ENCODE results near the gene TRUB1.
"Not testable (repeated sequence)": the region's sequence is repeated elsewhere in the genome, so short reads cannot be mapped to it uniquely, and the experiment has no call there.

The TRUB1 gene

GRCh38 chr10:114923551-114923950, 14.4 kb upstream of the TRUB1 start:
- no peak overlapping the region for H3K4me3 ChIP-seq (ENCODE audit: low read depth, low read length)

- H3K4me3 ChIP-seq (ENCODE audit: low read depth, low read length): no peak overlapping the region
These were observed 12.1 kb upstream of the TRUB1 start for GRCh38 chr10:114925587-114926586.

GRCh38 chr10:114928818-114929217, 9.2 kb upstream of the TRUB1 start:
- H3K4me3 ChIP-seq (ENCODE audit: low read depth, low read length): no peak overlapping the region

DNA sequence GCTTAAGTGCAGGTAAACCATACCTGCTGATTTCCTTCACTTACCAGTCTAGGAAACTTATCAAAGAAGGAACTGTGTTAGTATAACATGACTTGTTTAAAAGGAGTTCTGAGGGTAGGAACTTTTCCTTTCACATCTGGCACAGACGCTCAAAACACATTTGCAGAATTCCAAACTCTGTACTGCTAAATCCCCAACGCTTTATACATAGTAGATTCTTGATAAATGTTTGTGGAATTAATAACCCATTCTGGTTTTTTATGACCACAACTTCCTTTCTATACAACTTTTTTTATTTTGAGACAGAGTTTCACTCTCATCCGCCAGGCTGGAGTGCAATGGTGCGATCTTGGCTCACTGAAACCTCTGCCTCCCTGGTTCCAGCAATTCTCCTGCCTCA, 7.7 kb upstream of the TRUB1 start:
- no peak overlapping the region for H3K4me3 ChIP-seq (ENCODE audit: low read depth, low read length)

DNA sequence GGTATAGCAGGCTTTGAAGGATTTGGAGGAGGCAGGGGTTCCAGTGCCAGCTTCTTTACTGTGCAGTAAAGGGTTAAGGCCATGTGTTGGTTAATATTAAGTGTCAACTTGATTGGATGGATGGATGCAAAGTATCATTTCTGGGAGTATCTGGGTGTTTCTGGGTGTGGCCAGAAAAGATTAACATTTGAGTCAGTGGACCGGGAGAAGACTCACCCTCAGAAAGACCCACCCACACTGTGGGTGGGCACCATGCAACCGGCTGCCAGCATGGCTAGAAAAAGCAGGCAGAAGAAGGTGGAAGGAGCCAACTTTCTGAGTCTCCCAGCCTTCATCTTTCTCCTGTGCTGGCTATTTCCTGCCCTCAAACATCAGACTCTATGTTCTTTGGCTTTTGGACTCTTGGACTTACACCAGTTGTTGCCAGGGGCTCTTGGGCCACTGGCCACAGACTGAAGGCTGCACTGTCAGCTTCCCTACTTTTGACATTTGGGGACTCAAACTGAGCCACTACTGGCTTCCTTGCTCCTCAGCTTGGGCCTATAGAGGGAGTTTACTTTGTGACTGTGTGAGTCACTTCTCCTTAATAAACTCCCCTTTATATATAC, 6.8 kb upstream of the TRUB1 start:
- no peak overlapping the region for H3K4me3 ChIP-seq (ENCODE audit: low read depth, low read length)

DNA sequence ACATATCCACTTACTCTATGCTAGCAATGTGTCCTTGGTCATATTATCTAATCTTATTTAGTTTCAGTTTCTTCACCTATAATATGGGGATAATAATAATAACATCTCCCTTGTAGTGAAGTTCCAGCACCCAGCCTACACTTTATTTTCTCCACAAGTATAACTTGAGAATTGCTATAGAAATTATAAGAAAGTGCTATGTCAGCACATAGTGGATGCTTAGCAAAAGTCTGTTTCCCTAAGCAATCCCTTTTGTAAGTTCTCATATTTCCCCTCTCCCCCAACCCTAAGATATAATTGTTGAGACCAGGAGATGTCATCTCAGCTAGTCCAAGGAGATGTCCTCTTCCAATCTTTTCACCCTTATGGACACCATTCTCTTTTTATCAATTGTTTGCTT, 5.8 kb upstream of the TRUB1 start:
- no peak overlapping the region for H3K4me3 ChIP-seq (ENCODE audit: low read depth, low read length)

- H3K4me3 ChIP-seq (ENCODE audit: low read depth, low read length): no peak overlapping the region
These were observed 5.0 kb upstream of the TRUB1 start for GRCh38 chr10:114932945-114933344.

GRCh38 chr10:114933588-114933987, 4.4 kb upstream of the TRUB1 start:
- H3K4me3 ChIP-seq (ENCODE audit: low read depth, low read length): no peak overlapping the region

- H3K4me3 ChIP-seq (ENCODE audit: low read depth, low read length): not testable (repeated sequence)
These were observed 4.0 kb upstream of the TRUB1 start for GRCh38 chr10:114933995-114934394.

DNA sequence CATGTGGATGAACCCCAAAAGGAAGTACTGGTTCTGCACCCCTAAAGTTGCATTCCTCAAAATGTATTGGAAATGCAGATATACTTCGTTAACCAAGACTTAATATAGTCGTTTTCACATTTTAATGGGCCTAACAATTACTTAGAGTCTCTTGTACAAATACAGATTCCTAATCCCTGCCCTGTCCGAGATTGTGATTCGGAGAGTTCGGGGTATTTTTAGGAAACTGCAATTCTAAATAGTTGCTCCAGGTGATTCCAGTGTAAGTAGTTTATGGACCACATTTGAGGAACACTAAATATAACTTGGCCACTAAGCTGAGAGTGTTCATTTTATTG, 830 bp downstream of the TRUB1 start:
- peak overlapping the region; percentile 94 for H3K4me3 ChIP-seq (ENCODE audit: low read depth, low read length)

GRCh38 chr10:114940735-114941134, 2.7 kb downstream of the TRUB1 start:
- H3K4me3 ChIP-seq (ENCODE audit: low read depth, low read length): no peak overlapping the region

DNA sequence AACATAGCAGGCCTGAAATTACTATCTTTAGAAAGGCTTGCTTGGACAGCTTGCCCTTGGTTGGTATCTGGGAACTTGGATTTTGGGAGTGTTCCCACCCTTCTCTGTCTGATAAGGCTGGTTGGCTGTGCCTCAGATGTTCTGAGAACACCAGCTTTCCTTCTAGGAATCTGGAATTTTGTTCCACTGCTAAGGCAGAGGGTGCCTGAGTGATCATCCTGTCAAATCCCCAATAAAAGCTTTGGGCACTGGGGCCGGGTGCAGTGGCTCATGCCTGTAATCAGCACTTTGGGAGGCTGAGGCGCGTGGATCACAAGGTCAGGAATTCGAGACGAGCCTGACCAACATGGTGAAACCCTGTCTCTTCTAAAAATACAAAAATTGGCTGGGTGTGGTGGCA, 5.0 kb downstream of the TRUB1 start:
- H3K4me3 ChIP-seq (ENCODE audit: low read depth, low read length): no peak overlapping the region

GRCh38 chr10:114953047-114953446, 15.1 kb downstream of the TRUB1 start:
- H3K4me3 ChIP-seq (ENCODE audit: low read depth, low read length): no peak overlapping the region

GRCh38 chr10:114955984-114956383, 18.0 kb downstream of the TRUB1 start:
- H3K4me3 ChIP-seq (ENCODE audit: low read depth, low read length): no peak overlapping the region

- no peak overlapping the region for H3K4me3 ChIP-seq (ENCODE audit: low read depth, low read length)
These were observed 18.5 kb downstream of the TRUB1 start for GRCh38 chr10:114956466-114956865.

GRCh38 chr10:114957122-114957521, 19.1 kb downstream of the TRUB1 start:
- no peak overlapping the region for H3K4me3 ChIP-seq (ENCODE audit: low read depth, low read length)

GRCh38 chr10:114957673-114958072, 19.7 kb downstream of the TRUB1 start:
- H3K4me3 ChIP-seq (ENCODE audit: low read depth, low read length): no peak overlapping the region

GRCh38 chr10:114962441-114962840, 24.4 kb downstream of the TRUB1 start:
- H3K4me3 ChIP-seq (ENCODE audit: low read depth, low read length): no peak overlapping the region

GRCh38 chr10:114963908-114964307, 25.9 kb downstream of the TRUB1 start:
- no peak overlapping the region for H3K4me3 ChIP-seq (ENCODE audit: low read depth, low read length)

DNA sequence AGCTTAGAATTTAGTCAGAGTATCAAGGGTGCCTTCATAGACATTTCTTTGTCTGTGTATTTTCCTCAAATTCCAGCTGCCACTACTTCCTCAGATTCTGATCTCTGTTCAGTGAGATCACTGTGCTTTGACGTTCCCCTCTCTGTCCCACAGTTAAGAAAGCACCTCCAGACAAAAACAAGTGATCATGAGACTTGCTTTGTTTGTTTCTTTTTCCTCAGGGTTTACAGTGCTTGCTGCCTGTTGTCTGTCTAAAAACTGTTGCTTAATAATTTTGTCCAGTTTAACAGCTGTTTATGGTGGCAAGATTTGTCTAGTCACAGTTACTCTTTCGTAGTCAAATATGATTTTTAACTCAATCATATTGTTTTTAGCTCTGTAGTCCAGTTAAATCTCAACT, 29.1 kb downstream of the TRUB1 start:
- no peak overlapping the region for H3K4me3 ChIP-seq (ENCODE audit: low read depth, low read length)

GRCh38 chr10:114970515-114970914, 32.5 kb downstream of the TRUB1 start:
- no peak overlapping the region for H3K4me3 ChIP-seq (ENCODE audit: low read depth, low read length)

DNA sequence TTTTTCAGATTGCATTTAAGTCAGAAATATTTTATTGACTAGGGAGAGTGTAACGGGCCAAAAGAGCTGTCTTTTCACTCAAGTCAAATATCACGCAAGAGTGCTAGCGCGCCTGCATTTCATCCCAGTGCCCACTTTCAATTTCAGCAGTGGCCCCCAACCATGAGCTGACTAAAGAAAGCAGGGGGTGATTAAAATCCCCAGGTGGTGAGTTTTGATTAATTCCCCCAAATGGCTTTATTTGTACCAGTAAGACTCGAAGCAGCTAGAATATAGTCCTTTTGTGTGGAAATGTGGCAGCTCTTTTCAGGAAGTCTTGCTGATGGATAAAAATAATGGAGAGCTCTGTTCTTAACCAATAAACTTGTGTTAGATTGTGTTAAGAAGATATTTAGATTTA, 35.3 kb downstream of the TRUB1 start:
- H3K4me3 ChIP-seq (ENCODE audit: low read depth, low read length): no peak overlapping the region

Data from iPS-11a (cell line).